GM19193 (cell line): ENCODE data around the gene ATP1A2.

Experiments used
- POLR2A ChIP-seq: IDR thresholded peaks from 4 replicates; pipeline ENCODE4 v1.6.1; 2011; ENCODE audit not compliant: insufficient read depth, insufficient read length; ENCODE audit errors: extremely low read depth

Gene ATP1A2

DNA sequence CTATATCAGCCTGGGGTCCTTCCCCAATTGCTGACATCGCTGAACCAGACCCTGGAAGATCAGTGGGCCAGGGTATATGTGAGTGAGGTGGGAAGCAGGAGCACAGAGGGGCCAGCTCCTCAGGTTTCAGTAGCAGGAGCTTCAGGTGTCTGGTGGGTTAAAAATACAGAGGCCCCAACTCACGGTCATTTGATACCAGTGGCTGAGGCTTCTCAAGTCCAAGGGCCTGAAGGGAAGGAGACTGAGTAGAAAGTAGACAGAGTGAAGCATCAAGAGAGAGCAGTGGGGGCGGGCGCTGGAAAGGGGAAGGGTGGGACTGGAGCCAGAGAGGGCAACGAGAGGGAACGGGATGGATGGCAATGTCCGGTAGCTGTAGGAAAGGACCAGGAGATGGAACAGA, 72.8 kb downstream of the ATP1A2 start:
- TF ChIP-seq POLR2A: no peak

DNA sequence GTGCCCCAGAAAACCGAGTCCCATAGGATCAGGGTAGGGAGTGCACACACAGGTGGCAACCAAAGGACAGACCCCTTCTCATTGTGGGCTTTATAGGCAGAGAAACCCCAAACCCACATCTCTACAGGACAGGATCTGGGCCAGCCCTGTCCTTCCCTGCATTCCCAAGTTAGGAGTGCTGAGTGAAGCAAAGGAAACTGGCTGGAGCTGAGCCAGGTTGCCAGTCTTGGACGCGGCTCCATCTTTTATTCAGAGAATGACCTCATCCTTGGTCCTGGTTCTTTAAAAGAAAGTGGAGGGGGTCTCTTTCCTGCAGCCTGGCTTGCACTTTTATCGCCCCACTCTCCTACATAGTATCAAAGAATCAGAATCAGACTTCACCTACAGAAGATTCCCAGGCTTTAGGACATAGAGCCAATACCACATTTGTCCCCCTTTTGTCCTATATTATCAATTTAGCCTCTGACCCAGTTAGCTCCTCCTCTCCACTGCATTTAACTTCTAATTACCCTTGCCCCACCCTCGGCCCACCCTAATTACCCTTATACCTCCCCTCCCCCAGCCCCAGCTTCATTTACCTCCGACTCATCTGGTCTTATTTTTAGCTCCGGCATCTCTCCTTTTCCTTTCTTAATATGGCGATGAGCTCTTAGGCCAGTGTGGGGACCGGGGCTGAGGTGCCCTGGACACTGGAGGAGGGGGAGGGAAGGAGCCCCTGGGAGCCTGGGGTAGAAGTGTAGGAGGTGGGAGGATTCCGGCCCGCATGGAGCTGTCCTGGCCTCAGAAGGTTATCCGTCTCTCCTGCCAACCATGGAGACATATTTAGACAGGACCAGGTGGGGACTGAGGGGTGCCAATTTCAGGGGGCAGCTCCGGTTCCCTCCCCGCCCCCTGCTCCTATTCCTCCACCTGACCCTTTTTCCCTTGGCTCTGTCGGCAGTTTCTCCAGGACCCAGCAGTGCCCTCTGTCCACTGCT, 74.4 kb downstream of the ATP1A2 start, which contains the start of gene CASQ1:
Gene CASQ1 (plus strand): TSS at position 927 of the 977 bp plus-strand sequence. CDS start 177 bp downstream, outside the sequence.
- TF ChIP-seq POLR2A: no peak

DNA sequence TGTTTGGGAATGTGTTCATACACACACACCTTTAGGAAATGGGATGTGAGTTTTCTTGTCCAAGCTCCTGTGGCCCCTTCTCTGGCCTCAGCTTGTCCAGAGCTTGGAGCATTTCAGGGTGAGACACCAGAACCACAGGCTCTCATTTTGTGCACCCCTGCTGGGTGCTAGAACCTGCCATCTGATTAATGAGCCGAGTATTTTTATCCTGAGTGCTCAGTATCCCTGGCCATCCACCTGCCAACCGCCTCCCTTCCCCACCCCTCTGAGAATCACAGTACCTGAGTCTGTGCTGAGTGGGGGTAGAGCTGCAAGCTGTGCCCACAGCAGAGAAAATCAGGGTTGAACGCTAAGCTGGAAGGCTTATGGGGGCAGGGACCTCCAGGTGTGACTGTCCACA, 76.2 kb downstream of the ATP1A2 start:
- no peak for TF ChIP-seq POLR2A

DNA sequence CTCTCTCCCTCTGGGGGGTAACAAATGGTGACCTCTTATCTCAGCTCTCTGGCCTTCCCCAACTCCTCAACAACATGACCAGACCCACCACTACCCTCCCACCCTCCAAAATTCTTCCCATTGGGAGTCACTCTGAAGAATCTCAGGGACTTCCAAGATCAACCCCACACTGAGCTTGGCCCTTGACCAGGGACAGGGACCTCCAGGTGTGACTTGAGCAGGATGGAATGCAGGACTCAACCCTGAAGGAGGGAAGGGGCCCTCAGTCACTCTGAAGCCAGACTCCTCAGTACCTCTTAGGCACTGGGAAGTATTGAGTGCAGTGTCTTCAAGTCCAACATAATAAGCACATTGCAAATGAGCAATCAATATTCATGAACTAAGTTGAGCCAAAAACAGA, 76.7 kb downstream of the ATP1A2 start:
- no peak for TF ChIP-seq POLR2A
